Ureter (tissue), 1 donor: ENCODE results near the gene NEK8. TPM values are rescaled to one million over a fixed set of nuclear protein-coding genes. Genes with fewer than 3 reads are reported as not detected.

Experiments
- DNase-seq: peaks from one replicate; pipeline ENCODE4 v3.0.0-alpha.2; 2020; ENCODE audit warnings: low spot score
- total RNA-seq: library from RNA; stranded (reverse); gene quantifications from one replicate; pipeline ENCODE4 v1.2.4, GENCODE V29; 2023
- donor health status: DM: yes; HTN: yes; CAD: no.

NEK8 gene
- 14.9 TPM for total RNA-seq

DNA sequence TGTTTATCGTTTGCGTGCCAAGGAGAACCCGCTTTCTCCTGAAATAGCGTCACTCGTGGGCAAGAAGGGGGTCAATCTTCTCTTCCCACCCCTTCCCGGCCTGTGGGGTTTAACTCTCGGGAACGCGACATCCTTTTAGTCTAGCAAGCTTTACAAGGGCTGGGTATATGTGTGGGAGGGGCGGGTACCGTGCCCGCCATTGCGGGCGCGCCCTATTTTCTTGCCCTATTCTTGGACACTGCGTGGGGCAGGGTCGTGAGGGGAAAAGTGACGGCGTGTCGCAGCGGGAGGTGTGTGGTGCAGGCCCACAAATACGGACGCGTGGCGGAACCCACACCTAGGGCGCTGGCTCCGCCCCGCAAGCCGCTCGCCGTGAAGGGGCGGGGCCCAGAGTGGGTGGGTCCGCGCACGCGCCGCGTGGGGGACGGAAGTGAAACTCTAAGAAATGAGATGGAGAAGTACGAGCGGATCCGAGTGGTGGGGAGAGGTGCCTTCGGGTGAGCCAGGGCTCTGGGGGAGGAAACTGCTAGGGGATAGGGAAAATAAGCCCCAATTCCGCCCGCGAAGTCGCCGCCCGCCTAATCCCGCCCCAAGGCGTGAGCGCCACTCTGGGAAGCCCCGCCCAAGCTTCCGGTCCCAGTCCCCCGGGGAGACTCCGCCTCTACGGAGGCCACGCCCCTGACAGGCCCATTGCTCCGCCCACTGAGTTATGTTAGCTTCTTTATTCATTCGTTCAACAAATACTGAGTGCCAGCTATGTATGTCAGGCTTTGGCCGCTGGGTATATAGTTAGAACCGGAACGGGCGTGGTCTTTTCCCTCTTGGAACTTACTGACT is at the start of gene NEK8:
TSS of gene NEK8 (plus strand) at position 425 of the 837 bp plus-strand sequence. CDS start at position 451, 26 bp downstream.
- peak; percentile 98 for DNase-seq

- DNase-seq = no peak
Observed at GRCh38 chr17:28682655-28683054, 45.9 kb upstream of the NEK8 start.

DNA sequence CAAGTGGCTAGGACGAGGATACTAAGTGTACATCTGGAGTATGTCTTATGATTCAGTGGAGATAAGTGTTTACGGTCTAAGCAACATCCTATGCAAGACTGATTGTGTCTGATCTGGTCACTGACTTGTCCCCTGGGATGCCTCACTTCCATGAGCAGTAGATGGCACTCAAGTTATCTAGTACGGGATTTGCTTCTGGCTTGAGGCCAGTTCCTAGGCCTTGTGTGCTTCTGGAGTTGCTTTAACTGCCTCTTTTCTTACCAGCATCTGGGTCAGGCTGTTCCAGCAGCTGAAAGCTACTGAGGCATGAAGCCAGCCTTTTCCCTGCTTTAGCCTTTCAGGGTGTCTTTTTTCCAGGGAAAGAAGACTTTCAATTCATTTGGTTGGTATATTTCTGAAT is 43.6 kb upstream of the NEK8 start:
- no peak for DNase-seq

DNA sequence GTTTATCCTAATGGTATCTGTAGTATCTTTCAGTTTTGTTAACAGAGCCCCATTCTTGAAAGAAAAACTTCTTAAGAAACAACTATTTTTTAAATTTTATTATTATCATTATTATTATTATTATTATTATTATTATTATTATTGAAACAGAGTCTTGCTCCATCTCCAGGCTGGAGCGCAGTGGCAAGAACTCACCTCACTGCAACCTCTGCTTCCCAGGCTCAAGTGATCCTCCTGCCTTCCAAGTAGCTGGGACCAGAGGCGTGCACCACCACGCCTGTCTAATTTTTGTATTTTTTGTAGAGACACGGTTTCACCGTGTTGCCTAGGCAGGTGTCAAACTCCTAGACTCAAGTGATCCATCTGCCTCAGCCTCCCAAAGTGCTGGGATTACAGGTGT is 43.2 kb upstream of the NEK8 start:
- DNase-seq = no peak

GRCh38 chr17:28686296-28686695 is 42.3 kb upstream of the NEK8 start:
- no peak for DNase-seq

GRCh38 chr17:28688481-28688880 is 40.1 kb upstream of the NEK8 start:
- no peak for DNase-seq

DNA sequence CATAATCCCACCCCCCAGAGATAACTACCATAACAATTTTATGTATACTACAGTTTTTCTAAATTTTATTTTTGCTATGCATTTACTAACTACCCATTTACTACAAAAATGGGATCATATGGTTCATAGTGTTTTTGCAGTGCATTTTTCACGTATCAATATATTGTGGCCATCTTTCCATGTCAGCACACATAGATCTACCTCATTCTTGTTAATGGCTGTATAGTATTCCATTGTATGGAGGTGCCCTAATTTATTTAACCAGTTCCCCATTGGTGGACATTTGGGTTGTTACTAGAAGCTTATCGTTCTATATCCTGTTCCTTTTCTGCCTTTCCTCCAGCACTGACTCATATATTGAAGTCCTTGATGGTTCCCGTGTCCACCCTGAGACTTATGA is 39.6 kb upstream of the NEK8 start:
- no peak for DNase-seq

GRCh38 chr17:28693869-28694268 is 34.7 kb upstream of the NEK8 start:
- DNase-seq = no peak

DNA sequence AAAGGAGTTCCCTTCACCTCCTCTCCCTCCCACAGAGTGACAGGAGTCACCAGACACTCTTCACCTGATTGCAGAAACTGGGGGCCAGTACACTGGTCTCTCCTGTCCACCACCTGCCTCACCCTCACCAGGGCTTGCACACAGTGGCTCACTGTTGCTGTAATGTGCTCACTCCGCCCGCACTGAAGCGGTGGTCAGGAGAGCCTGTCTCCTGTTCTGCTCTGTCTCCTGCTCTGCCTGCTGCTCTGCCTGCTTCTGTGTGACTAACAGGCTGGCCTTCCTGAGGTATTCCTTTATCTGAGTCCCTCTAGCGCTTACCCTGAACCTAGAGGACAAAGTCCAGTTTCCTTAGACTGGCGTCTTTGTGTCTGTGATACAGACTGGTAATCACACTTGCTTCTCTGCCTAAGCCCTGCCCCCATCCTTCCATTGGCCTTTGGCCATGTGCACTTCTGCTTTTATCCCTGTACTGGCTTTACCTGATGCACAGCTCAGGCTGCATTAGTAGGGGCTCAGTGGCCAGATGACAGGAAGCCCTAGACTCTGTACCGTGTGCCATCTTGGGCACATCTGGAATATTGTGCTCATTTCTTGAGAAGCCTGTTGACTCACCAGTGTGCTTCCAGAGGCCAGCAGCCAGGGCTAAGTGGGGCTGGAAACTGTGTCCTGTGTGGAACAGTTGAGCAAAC is 30.2 kb upstream of the NEK8 start:
- no peak for DNase-seq

- no peak for DNase-seq
Observed at GRCh38 chr17:28700278-28700677, 28.3 kb upstream of the NEK8 start.

DNA sequence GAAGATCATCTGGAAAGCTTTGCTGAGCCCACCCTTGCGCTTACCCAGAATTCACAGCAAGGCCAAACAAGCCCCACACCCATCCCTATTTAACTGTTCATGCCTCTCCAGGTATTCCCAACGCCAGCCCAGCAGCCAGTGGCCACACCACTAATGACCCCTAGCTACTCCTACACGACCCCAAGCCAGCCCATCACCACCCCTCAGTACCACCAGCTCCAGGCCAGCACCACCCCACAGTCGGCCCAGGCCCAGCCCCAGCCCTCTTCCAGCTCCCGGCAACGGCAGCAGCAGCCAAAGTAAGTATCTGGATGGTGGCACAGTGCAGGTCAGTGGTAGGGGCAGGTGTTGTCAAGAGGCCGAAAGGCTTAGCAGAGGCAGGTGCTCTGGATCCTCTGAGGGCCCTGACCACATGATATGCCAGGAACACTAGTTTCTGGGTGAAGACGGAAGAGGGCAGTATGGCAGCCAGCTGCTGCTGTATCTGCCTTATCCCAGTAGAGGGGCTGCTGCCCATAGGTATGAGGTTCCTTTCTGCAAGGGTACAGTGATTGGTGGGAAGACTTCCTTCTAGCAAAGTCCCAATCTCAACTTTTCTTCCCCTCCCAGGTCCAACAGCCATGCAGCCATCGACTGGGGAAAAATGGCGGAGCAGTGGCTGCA is 27.6 kb upstream of the NEK8 start:
- DNase-seq = no peak

GRCh38 chr17:28702026-28702751 is 26.4 kb upstream of the NEK8 start:
- DNase-seq = no peak

GRCh38 chr17:28702752-28703150 is 25.8 kb upstream of the NEK8 start:
- no peak for DNase-seq

DNA sequence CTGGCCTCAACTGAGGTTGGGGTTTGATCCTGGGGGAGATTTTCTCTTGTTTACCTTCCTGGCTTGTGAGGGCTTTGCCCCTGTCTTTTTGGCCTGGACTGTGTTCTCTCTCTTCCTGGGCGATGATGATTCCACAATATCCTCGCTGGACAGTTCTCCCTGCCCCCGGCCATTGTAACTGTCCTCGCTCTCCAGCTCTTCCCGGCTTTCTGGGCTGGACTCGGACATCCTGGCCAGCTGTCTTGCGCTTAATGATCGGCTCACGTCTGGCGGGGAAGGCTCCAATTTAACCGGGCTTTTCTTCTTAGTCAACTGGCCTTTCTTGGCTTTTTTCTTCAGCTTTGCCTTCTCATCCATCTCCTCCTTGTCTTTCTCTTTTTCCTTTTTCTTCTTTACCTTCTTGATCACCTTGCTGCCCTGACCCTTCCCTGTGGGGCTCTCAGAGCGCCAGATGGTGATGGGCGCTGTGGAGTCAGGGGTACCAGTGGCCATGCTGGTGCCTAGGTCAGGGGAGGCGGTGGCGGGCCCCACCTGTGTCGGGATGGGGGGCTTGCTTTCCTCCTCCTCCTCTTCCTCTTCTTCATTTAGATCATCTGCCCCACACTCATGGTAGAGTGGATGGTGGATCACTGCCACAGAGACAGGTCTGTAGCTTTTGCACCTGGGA is 24.9 kb upstream of the NEK8 start:
- DNase-seq = no peak

GRCh38 chr17:28704219-28704858 is 24.2 kb upstream of the NEK8 start:
- DNase-seq = no peak

DNA sequence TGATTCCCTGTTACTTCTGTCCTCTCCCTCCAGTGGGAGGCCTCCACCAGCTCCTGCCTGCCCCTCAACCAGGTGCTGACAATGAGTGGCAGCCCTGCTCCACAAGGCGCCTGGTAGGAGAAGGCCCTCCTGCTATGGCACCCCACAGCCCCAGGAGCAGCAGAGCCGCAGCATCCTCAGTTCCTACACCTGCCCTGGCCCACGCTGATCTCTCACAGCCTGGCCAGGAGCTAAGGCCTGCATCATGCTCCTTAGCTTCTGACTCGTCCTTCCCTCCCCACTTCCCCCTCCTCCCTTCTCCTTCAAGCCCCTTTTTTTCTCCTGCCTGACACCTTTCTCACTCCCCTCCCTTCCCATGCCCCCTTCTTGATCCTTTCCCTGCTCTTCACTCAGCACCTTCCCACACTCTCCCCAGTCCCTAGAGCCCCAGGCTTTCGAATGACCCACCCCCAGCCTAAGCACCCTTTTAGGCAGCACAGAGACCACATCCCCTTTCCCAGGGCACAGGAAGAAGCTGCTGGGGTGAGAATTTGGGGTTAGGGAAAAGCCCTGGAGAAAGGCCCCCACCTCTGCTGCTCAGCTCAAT is 23.4 kb upstream of the NEK8 start:
- no peak for DNase-seq

- DNase-seq = no peak
Observed at GRCh38 chr17:28705728-28706334, 22.8 kb upstream of the NEK8 start.

GRCh38 chr17:28706471-28707338 is 21.9 kb upstream of the NEK8 start:
- DNase-seq = no peak

DNA sequence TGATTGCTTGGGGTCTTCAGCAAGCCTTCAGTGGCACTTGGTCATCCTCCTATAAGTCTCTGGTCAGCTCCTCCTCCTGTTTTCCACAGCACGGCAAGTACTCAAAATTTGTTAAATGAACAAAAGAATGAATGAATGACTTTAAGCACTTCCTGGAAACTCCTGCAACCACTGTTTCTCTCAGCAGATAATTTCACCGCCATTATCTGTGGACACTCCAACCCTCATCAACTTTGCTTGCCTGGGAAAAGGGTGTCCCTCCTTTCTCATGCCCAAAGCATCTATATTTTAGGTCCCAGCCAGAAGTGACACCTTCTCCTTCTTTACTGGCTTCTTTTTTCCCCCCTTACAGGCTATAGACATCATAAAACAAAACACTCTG is 21.3 kb upstream of the NEK8 start:
- DNase-seq = no peak
